Esophagus squamous epithelium (tissue), 4 donors: ENCODE results near the gene CEACAM20.

Experiments used
- CTCF ChIP-seq, 6 experiments: fragments of 450-650 bp in 4 of 6; fragments of 200-600 bp in 2 of 6; sonication (generic) in 2 of 6; IDR thresholded peaks; one replicate each; pipeline ENCODE4 v1.5.1; 2016 to 2019; ENCODE audit warnings: antibody characterized with exemption in 6 of 6, mild to moderate bottlenecking in 4 of 6, moderate library complexity in 4 of 6
- POLR2A ChIP-seq, 4 donors: fragments of 450-650 bp; IDR thresholded peaks; one replicate each; pipeline ENCODE4 v1.6.1; 2017; ENCODE audit warnings: antibody characterized with exemption in 4 of 4, mild to moderate bottlenecking in 4 of 4, moderate library complexity in 3 of 4

- no peak for TF ChIP-seq CTCF (IDR thresholded peaks at IDR 0.05)
- no peak for TF ChIP-seq POLR2A (IDR thresholded peaks at IDR 0.05)
These were observed 48.0 kb upstream of the CEACAM20 start for GRCh38 chr19:44577566-44577874.
